Stomach (tissue), 4 donors: ENCODE measurements around the gene DMXL1.

Experiments used
- EP300 ChIP-seq: sonication (generic); formaldehyde crosslinking; IDR thresholded peaks from one replicate; pipeline ENCODE4 v1.6.1; 2017; ENCODE audit warnings: antibody characterized with exemption
- POLR2A ChIP-seq, 4 donors: fragments of 450-650 bp; IDR thresholded peaks; one replicate each; pipeline ENCODE4 v1.6.1; 2016; ENCODE audit warnings: antibody characterized with exemption in 4 of 4, control low read depth in 2 of 4, mild to moderate bottlenecking in 1 of 4, moderate library complexity in 1 of 4
- POLR2AphosphoS5 ChIP-seq, 3 donors: sonication (generic); formaldehyde crosslinking; IDR thresholded peaks; one replicate each; pipeline ENCODE4 v1.6.1; 2016; ENCODE audit warnings: antibody characterized with exemption in 3 of 3
- TF ChIP-seq, protein P1 (sequence below), 7 experiments: fragments of 450-650 bp in 4 of 7; fragments of 200-600 bp in 3 of 7; sonication (generic) in 3 of 7; IDR thresholded peaks; one replicate each; pipeline ENCODE4 v1.5.1; 2016 to 2019; ENCODE audit warnings: antibody characterized with exemption in 7 of 7, control low read depth in 2 of 7, mild to moderate bottlenecking in 1 of 7

DNA sequence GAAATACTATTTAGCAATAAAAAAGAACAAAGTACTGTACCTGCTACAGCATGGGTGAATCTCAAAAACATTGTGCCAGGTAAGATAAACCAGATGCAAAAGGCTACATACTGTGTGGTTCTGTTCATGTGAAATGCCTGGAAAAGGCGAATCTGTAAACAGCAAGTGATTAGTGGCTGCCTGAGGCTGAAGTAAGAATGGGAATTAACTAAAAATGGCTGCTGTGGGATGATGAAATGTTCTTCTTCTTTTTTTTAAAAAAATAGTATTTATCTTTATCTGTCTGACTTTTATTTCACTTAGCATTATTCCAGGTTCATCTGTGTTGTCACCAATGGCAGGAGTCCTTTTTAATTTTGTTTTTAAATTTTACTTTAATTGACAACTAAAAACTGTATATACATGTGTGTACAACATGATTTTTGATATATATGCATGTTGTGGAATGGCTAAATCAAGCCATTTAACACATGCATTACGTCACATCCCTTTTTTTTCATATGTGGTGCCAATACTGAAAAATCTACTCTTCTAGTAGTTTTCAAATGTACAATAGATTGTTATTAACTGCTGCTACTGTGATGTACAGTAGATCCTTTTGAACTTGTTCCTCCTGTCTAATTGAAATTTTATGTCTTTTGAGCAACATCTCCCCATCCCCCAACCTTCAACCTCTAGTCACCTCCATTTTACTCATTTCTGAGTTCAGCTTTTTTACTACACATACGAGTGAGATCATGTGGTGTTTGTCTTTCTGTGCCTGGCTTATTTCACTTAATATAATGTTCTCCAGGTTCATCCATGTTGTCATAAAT is 222.0 kb downstream of the DMXL1 start:
- TF ChIP-seq POLR2AphosphoS5 (IDR thresholded peaks at IDR 0.05), result no peak
- TF ChIP-seq, protein P1, sequence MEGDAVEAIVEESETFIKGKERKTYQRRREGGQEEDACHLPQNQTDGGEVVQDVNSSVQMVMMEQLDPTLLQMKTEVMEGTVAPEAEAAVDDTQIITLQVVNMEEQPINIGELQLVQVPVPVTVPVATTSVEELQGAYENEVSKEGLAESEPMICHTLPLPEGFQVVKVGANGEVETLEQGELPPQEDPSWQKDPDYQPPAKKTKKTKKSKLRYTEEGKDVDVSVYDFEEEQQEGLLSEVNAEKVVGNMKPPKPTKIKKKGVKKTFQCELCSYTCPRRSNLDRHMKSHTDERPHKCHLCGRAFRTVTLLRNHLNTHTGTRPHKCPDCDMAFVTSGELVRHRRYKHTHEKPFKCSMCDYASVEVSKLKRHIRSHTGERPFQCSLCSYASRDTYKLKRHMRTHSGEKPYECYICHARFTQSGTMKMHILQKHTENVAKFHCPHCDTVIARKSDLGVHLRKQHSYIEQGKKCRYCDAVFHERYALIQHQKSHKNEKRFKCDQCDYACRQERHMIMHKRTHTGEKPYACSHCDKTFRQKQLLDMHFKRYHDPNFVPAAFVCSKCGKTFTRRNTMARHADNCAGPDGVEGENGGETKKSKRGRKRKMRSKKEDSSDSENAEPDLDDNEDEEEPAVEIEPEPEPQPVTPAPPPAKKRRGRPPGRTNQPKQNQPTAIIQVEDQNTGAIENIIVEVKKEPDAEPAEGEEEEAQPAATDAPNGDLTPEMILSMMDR (IDR thresholded peaks at IDR 0.05), result no peak
- no peak for TF ChIP-seq POLR2A (IDR thresholded peaks at IDR 0.05)
- TF ChIP-seq EP300, result no peak
